GM18519 (cell line): ENCODE results near the gene LMTK2.
"Not testable (repeated sequence)": the region's sequence is repeated elsewhere in the genome, so short reads cannot be mapped to it uniquely, and the experiment has no call there.

ENCODE experiments used
- ATAC-seq: cut with Tn5 transposase; IDR thresholded peaks from one replicate; pipeline ENCODE4 v1.9.1; 2021; ENCODE audit warnings: mild to moderate bottlenecking, moderate library complexity; ENCODE audit not compliant: unreplicated experiment, low FRiP score

The LMTK2 gene

GRCh38 chr7:98215561-98216495 is 109.2 kb downstream of the LMTK2 start:
- ATAC-seq: no peak

GRCh38 chr7:98216941-98217622 is 110.4 kb downstream of the LMTK2 start:
- no peak for ATAC-seq

GRCh38 chr7:98217623-98218582 is 111.2 kb downstream of the LMTK2 start:
- no peak for ATAC-seq

GRCh38 chr7:98219382-98219781 is 112.7 kb downstream of the LMTK2 start:
- not testable (repeated sequence) for ATAC-seq

GRCh38 chr7:98221611-98222532 is 115.2 kb downstream of the LMTK2 start:
- no peak for ATAC-seq

- no peak for ATAC-seq
Observed at GRCh38 chr7:98222533-98223195, 116.0 kb downstream of the LMTK2 start.

- no peak for ATAC-seq
Observed at GRCh38 chr7:98223351-98223897, 116.8 kb downstream of the LMTK2 start.

- no peak for ATAC-seq
Observed at GRCh38 chr7:98223898-98224700, 117.4 kb downstream of the LMTK2 start.

GRCh38 chr7:98224701-98225181 is 118.1 kb downstream of the LMTK2 start:
- ATAC-seq: no peak

GRCh38 chr7:98225913-98226614 is 119.4 kb downstream of the LMTK2 start:
- no peak for ATAC-seq

- ATAC-seq: no peak
Observed at GRCh38 chr7:98227939-98228338, 121.3 kb downstream of the LMTK2 start.

GRCh38 chr7:98228801-98229200 is 122.1 kb downstream of the LMTK2 start:
- ATAC-seq: no peak

- no peak for ATAC-seq
Observed at GRCh38 chr7:98229441-98229840, 122.8 kb downstream of the LMTK2 start.

- no peak for ATAC-seq
Observed at GRCh38 chr7:98229991-98230745, 123.5 kb downstream of the LMTK2 start.

GRCh38 chr7:98230746-98231471 is 124.2 kb downstream of the LMTK2 start:
- ATAC-seq: no peak
